Duodenal mucosa (tissue), 2 donors: ENCODE data around the gene CTDP1.

Experiments used
- H3K27ac ChIP-seq: one replicate; pipeline ENCODE4 v1.7.0; 2013; ENCODE audit warnings: low read depth, low read length
- H3K27me3 ChIP-seq, 2 donors: one replicate each; pipeline ENCODE4 v1.7.0; 2013; ENCODE audit warnings: low read length in 2 of 2, control low read depth in 1 of 2; ENCODE audit not compliant: insufficient read depth in 2 of 2, control insufficient read depth in 1 of 2
- H3K36me3 ChIP-seq, 2 donors: one replicate each; pipeline ENCODE4 v1.7.0; 2013; ENCODE audit warnings: low read length in 2 of 2, control low read depth in 1 of 2; ENCODE audit not compliant: insufficient read depth in 2 of 2, control insufficient read depth in 1 of 2
- H3K4me1 ChIP-seq, 2 donors: one replicate each; pipeline ENCODE4 v1.7.0; 2013; ENCODE audit warnings: low read length in 2 of 2, control low read depth in 1 of 2; ENCODE audit not compliant: insufficient read depth in 2 of 2, control insufficient read depth in 1 of 2
- H3K4me3 ChIP-seq, 2 donors: one replicate each; pipeline ENCODE4 v1.7.0; 2013; ENCODE audit warnings: low read length in 2 of 2, low read depth in 1 of 2
- H3K9ac ChIP-seq, 2 donors: one replicate each; pipeline ENCODE4 v1.7.0; 2013; ENCODE audit warnings: low read length in 2 of 2, low read depth in 1 of 2
- H3K9me3 ChIP-seq, 2 donors: one replicate each; pipeline ENCODE4 v1.7.0; 2013; ENCODE audit warnings: low read length in 2 of 2, control low read depth in 1 of 2; ENCODE audit not compliant: control insufficient read depth in 1 of 2

CTDP1 gene

DNA sequence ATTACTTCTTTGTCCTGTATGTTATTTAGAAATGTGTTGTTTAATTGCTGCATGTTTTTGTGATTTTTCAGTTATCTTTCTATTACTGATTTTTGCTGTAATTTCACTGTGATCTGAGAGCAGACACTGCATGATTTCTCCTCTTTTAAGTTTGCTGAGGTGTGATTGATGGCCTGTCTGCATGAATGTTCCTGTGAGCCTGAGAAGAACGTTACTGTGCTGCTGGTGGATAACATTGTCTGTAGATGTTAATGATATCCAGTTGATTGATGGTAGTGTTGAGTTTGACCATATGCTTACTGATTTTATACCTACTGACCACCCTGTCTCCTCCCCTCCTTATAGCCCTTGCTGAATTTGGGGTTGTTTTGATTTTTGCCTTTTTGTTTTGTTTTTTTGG is 80.7 kb downstream of the CTDP1 start:
- no peaks in the 10 kb centered on the region for H3K27me3 ChIP-seq
- no peak overlapping the region for H3K4me3 ChIP-seq
- H3K9me3 ChIP-seq: no peaks in the 10 kb centered on the region
- no peak overlapping the region for H3K9ac ChIP-seq
- no peak overlapping the region for H3K27ac ChIP-seq
- H3K36me3 ChIP-seq: peaks cover 6 to 9% of the 10 kb centered on the region in 2 donors
- no peaks in the 10 kb centered on the region for H3K4me1 ChIP-seq

DNA sequence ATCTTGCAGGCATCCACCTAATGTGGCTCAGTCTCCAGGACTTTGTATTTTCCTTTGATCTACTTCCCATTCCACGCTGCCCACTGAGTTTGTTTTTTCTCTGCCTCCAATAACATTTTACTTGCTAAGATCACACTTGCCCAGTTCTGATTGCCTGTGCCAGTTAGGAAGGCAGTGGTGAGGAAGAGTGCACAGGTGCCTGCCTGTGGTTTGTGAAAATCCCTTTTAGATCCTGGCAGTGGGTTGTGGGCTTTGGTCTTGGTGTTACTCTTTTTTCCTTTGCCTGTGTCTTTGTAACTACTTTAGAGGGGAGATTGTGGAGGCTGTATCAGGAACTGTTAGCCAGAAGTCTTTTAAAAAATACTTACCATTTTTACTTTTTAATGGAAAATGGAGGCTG is 81.3 kb downstream of the CTDP1 start:
- Histone ChIP-seq H3K9ac (no peak overlapping the region), H3K4me3 (no peak overlapping the region), H3K27ac (no peak overlapping the region), H3K4me1 (no peaks in the 10 kb centered on the region), H3K36me3 (peaks cover under 1 to 3% of the 10 kb centered on the region in 2 donors), H3K9me3 (no peaks in the 10 kb centered on the region), H3K27me3 (no peaks in the 10 kb centered on the region)

DNA sequence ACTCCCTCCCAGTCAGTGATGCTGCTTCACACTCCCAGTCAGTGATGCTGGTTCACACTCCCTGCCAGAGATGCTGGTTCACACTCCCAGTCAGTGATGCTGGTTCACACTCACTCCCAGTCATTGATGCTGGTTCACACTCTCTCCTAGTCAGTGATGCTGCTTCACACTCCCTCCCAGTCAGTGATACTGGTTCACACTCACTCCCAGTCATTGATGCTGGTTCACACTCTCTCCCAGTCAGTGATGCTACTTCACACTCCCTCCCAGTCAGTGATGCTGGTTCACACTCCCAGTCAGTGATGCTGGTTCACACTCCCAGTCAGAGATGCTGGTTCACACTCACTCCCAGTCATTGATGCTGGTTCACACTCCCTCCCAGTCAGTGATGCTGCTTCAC is 83.8 kb downstream of the CTDP1 start:
- H3K9ac ChIP-seq: no peak overlapping the region
- H3K4me1 ChIP-seq: no peaks in the 10 kb centered on the region
- no peaks in the 10 kb centered on the region for H3K27me3 ChIP-seq
- no peak overlapping the region for H3K27ac ChIP-seq
- no peaks in the 10 kb centered on the region for H3K36me3 ChIP-seq
- peaks cover 0 to 5% of the 10 kb centered on the region in 2 donors for H3K9me3 ChIP-seq
- H3K4me3 ChIP-seq: no peak overlapping the region

DNA sequence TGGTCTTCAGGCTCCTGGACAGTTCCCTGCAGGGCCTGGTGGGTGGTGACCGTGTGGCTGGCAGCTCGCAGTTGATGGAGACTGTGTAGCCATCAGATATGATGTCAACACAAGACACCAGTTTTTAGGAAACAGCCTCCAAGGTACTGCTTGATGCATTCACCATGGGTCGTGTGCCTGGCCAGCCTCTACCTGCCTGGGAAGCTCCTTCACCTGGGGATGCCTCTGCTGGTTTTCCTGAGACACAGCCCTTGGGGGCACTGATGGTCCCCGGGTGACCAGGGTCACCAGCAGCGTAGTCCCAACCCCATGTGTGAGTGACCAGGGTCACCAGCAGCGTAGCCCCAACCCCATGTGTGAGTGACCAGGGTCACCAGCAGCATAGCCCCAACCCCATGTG is 84.5 kb downstream of the CTDP1 start:
- H3K4me3 ChIP-seq: no peak overlapping the region
- H3K27me3 ChIP-seq: no peaks in the 10 kb centered on the region
- no peak overlapping the region for H3K9ac ChIP-seq
- H3K4me1 ChIP-seq: no peaks in the 10 kb centered on the region
- peaks cover 0 to 5% of the 10 kb centered on the region in 2 donors for H3K9me3 ChIP-seq
- H3K27ac ChIP-seq: no peak overlapping the region
- H3K36me3 ChIP-seq: no peaks in the 10 kb centered on the region

DNA sequence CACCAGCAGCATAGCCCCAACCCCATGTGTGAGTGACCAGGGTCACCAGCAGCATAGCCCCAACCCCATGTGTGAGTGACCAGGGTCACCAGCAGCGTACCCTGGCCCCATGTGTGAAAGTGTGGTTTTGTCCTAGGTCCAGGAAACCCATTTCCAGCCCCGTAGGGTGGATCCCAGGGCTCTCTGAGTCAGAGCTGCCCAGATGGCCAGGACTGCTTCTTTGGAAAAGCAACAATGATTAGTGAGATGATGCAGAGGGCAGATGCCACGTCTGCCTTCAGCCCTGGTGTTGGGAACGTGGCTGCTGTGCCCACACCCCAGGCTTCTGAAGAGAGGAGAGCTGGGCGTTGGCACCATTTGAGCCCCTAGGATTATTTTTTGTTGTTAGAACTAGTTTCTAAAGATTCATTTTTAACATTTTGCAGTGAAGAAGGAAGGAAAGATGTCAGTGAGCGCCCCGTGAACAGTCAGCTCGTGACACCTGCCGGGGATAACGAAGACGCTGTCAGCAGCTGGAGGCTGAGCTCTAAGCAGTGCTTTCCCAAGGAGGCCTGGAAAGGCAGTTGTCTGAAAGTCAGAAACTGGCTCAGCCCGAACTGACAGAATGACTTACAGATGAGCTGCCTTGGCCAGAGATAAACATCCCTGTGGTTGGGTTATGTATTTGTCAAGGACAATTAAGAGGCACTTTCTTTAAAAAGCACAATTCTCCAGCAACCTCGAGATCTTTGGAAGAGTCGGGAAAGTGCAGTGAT is 86.1 kb downstream of the CTDP1 start:
- H3K27ac ChIP-seq: no peak overlapping the region
- no peaks in the 10 kb centered on the region for H3K4me1 ChIP-seq
- no peaks in the 10 kb centered on the region for H3K36me3 ChIP-seq
- no peak overlapping the region for H3K9ac ChIP-seq
- H3K27me3 ChIP-seq: no peaks in the 10 kb centered on the region
- no peak overlapping the region for H3K4me3 ChIP-seq
- H3K9me3 ChIP-seq: peaks cover 0 to 5% of the 10 kb centered on the region in 2 donors

DNA sequence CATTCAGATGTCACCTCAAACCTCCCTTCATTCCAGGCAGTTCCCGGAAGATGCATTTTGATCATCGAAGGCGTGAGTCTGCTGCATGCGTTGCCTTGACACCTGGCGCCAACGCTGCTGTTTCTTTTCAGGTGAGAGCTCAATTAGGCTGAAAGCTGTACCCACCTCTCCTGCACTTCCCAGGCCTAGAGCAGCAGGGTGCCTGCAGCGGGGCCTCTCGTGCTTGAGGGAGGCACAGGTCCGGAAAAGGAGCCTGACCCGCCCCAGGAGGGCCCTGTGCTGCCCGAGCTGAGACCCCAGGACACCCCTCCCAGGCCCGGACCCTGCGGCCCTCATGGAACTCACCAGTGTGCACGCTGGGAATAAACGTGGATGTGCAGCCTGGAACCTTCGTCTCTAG is 86.7 kb downstream of the CTDP1 start:
- Histone ChIP-seq H3K4me3 (no peak overlapping the region), H3K36me3 (no peaks in the 10 kb centered on the region), H3K27ac (no peak overlapping the region), H3K27me3 (no peaks in the 10 kb centered on the region), H3K4me1 (no peaks in the 10 kb centered on the region), H3K9me3 (peaks cover 0 to 5% of the 10 kb centered on the region in 2 donors), H3K9ac (no peak overlapping the region)

DNA sequence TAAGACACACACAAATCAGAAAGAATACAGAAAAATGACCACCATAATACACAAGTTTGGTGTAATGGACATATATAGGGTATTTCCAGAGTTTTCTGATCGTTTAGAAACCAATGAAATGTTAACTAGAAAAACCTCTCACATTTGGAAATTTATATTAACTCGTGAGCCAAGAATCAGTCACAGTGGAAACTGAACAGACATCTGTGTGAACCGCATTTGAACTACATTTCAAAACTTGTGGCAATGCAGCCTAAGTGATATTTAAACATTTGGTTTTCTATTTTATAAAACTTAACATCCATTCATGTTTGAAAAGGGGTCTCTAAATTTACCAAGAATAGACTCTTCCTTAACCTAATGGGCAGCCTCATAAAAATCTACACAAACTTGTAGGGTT is 89.1 kb downstream of the CTDP1 start:
- no peak overlapping the region for H3K27ac ChIP-seq
- no peaks in the 10 kb centered on the region for H3K27me3 ChIP-seq
- no peak overlapping the region for H3K9ac ChIP-seq
- no peak overlapping the region for H3K4me3 ChIP-seq
- H3K36me3 ChIP-seq: no peaks in the 10 kb centered on the region
- no peaks in the 10 kb centered on the region for H3K4me1 ChIP-seq
- peaks cover 0 to 5% of the 10 kb centered on the region in 2 donors for H3K9me3 ChIP-seq

DNA sequence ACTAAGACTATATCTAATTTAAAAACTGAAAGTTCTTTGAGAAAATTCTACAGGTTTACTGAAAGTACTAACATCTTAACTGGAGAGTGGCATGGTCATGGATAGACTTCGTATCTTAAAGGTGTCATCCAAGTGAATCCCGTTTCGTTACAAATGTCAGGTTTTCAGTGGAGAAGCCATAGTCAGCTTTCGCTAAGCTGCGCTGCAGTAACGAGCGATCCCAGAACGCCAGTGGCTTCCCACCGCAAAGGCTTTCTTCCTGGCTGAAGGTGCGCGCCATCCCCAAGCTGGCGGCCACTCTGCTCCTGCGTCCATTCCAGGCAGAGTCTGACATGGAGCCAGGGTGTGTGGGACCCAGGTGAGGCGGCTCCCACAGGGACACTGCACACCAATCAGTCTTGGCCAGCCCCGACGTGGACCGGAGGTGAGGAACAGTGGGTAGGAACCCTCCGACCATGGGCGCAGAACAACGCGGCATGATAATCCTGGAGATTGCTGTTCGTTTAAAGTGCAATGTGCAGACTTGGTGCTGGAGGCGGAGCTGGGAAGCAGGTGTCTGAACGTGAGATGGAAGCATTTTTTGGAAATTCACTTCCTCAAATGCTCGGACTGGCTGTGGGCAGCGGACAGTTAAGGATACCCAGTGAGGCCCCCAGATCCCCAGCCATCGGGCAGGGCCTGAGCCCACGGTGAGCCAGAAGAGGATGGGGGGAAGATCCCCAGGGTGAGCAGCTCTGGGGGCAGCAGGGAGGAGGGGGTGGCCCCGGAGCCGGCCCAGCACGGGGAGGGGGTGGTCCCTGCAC is 90.3 kb downstream of the CTDP1 start:
- H3K36me3 ChIP-seq: no peaks in the 10 kb centered on the region

DNA sequence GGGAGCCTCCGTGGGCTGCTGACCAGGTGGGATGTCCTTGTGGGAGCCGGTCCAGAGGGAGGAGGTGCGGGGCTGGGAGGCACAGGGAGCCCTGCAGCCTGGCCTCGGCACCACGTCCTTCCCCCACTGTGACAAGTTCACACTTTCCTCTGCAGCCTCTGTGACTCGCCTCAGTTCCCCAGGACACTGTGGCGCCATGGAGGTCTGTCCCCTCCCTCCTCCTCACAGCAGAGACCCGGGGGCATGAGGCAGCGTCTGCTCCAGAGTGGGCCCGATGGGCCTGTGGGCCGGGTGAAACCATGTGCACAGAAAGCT is 90.9 kb downstream of the CTDP1 start:
- H3K27ac ChIP-seq: no peak overlapping the region
- H3K36me3 ChIP-seq: no peaks in the 10 kb centered on the region
- H3K9ac ChIP-seq: no peak overlapping the region
- H3K9me3 ChIP-seq: peaks cover 0 to 5% of the 10 kb centered on the region in 2 donors
- H3K4me3 ChIP-seq: no peak overlapping the region
- H3K4me1 ChIP-seq: no peaks in the 10 kb centered on the region
- H3K27me3 ChIP-seq: no peaks in the 10 kb centered on the region

More for the DNA sequence above, 90.3 kb downstream of the CTDP1 start:
- Histone ChIP-seq H3K27me3 (no peaks in the 10 kb centered on the region), H3K4me1 (no peaks in the 10 kb centered on the region), H3K27ac (no peak overlapping the region), H3K9ac (no peak overlapping the region), H3K4me3 (no peak overlapping the region), H3K9me3 (peaks cover 0 to 5% of the 10 kb centered on the region in 2 donors)

DNA sequence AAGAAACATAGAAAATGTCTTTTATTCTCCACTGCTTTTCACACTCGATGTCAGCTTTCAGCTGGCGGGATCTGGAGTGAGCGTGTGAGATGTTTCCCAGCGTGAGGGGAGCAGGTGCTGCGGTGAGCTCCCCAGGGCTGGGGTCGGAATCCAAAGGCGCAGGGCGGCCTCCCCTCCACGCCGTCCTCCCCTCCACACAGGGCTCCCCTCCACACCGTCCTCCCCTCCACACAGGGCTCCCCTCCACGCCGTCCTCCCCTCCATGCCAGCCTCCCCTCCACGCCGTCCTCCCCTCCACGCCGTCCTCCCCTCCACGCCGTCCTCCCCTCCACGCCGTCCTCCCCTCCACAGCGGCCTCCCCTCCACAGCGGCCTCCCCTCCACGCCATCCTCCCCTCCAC is 91.2 kb downstream of the CTDP1 start:
- Histone ChIP-seq H3K9me3 (peaks cover 0 to 5% of the 10 kb centered on the region in 2 donors), H3K36me3 (no peaks in the 10 kb centered on the region), H3K4me3 (no peak overlapping the region), H3K4me1 (no peaks in the 10 kb centered on the region), H3K27ac (no peak overlapping the region), H3K27me3 (no peaks in the 10 kb centered on the region), H3K9ac (no peak overlapping the region)
